Gastroesophageal sphincter (tissue), 4 donors: ENCODE measurements around the gene LRRC28. TPM values are rescaled to one million over a fixed set of nuclear protein-coding genes. Genes with fewer than 3 reads are reported as not detected.

Source experiments
- ATAC-seq: fragments of 150-250 bp; one replicate; pipeline ENCODE4 v1.9.1; 2016; ENCODE audit warnings: mild to moderate bottlenecking, moderate library complexity
- H3K27ac ChIP-seq, 4 donors: fragments of 200-600 bp; sonication (generic) in 3 of 4; 1 replicate in 3 of 4; 2 replicates in 1 of 4; pipeline ENCODE4 v1.5.1; 2016 to 2019
- H3K27me3 ChIP-seq: fragments of 200-600 bp; sonication (generic); one replicate; pipeline ENCODE4 v1.5.1; 2019
- H3K36me3 ChIP-seq, 2 donors: fragments of 200-600 bp; sonication (generic); one replicate each; pipeline ENCODE4 v1.5.1; 2019; ENCODE audit warnings: control low read depth in 1 of 2
- H3K4me1 ChIP-seq, 3 donors: fragments of 200-600 bp; sonication (generic); 1 replicate in 2 of 3; 2 replicates in 1 of 3; pipeline ENCODE4 v1.5.1; 2016 to 2019; ENCODE audit warnings: control low read depth in 2 of 3
- H3K4me3 ChIP-seq, 2 donors: fragments of 200-600 bp; sonication (generic); one replicate each; pipeline ENCODE4 v1.5.1; 2019; ENCODE audit warnings: mild to moderate bottlenecking in 1 of 2, moderate library complexity in 1 of 2
- H3K9me3 ChIP-seq, 3 donors: fragments of 200-600 bp; sonication (generic); one replicate each; pipeline ENCODE4 v1.5.1; 2017 to 2019; ENCODE audit warnings: control low read depth in 2 of 3
- CTCF ChIP-seq, 4 experiments: fragments of 200-600 bp in 2 of 4; fragments of 450-650 bp in 2 of 4; sonication (generic) in 1 of 4; IDR thresholded peaks; one replicate each; pipeline ENCODE4 v1.5.1; 2017 to 2019; ENCODE audit warnings: antibody characterized with exemption in 4 of 4, mild to moderate bottlenecking in 2 of 4, moderate library complexity in 2 of 4
- EP300 ChIP-seq: sonication (generic); formaldehyde crosslinking; IDR thresholded peaks from one replicate; pipeline ENCODE4 v1.6.1; 2017; ENCODE audit warnings: antibody characterized with exemption, mild to moderate bottlenecking
- POLR2A ChIP-seq, 2 donors: fragments of 450-650 bp; IDR thresholded peaks; one replicate each; pipeline ENCODE4 v1.6.1; 2017; ENCODE audit warnings: antibody characterized with exemption in 2 of 2, mild to moderate bottlenecking in 2 of 2, moderate library complexity in 1 of 2
- POLR2AphosphoS5 ChIP-seq: sonication (generic); formaldehyde crosslinking; IDR thresholded peaks from one replicate; pipeline ENCODE4 v1.6.1; 2017; ENCODE audit warnings: antibody characterized with exemption
- WGBS, 2 donors: methylation state at CpG; one replicate each; pipeline ENCODE4 v1.1.5; 2018; ENCODE audit warnings: low coverage in 1 of 2; 5-methylcytosine and 5-hydroxymethylcytosine counted together
- total RNA-seq, 4 donors: library from RNA; depleted of rRNA; stranded (reverse); fragments of >200 nt; gene quantifications; one replicate each; pipeline ENCODE4 v1.1.0, GENCODE V29; 2016

The LRRC28 gene
- total RNA-seq, 4 donors from 2014 or later = 26.1 to 47.2 (median 28.5) TPM

GRCh38 chr15:99252326-99252725 is 1.0 kb downstream of the LRRC28 start:
- peaks cover 5 to 46% (median 10%) of the 10 kb centered on the region in 3 donors for H3K4me1 ChIP-seq
- peak overlapping the region; percentile 44 to 80 for H3K4me3 ChIP-seq
- H3K36me3 ChIP-seq = peaks cover 0 to 17% of the 10 kb centered on the region in 2 donors
- TF ChIP-seq POLR2A (IDR thresholded peaks at IDR 0.05) = no peak
- TF ChIP-seq CTCF (IDR thresholded peaks at IDR 0.05) = no peak
- no peak for TF ChIP-seq EP300
- TF ChIP-seq POLR2AphosphoS5 = no peak
- H3K27me3 ChIP-seq = no peaks in the 10 kb centered on the region
- peak overlapping the region in 2 of 4 donors; percentile 94 for H3K27ac ChIP-seq
- no peak for ATAC-seq
- no peaks in the 10 kb centered on the region for H3K9me3 ChIP-seq
- 75 to 85% methylated on average over 6 of the region's 7 CpGs for WGBS, 2 donors

DNA sequence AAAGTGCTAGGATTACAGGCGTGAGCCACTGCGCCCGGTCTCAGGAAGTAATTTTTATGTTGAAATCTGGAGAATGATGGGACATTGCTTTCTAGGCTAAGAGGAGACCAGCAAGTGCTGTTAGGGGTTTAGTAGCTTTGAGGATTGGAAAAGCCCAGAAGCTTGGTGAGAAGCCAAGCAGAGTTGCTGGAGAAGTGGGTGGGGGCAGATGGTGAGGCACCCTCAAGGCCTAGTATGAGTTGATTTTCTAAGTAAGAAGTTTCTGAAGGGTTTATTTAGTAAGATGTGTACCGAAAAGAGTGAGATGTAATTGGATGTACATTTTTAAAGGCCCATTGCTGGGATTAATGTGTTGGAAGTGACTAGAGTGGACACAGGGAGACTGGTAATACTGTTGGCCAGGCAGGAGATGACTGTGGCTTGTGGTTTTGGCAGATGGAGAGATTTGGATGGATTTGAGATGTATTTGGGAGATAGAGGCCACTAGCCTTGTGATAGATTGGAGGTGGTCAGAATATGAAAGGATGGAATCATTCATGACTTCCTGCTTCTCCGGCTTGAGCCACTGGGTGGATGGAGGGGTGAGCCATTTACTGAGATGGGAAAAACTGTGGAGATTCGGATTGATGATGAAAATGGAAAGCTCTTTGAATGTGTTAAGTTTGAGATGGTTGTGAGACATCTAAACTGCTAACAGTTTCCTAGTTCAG is 2.3 kb downstream of the LRRC28 start:
- WGBS, 2 donors = 92 to 100% methylated on average over 3 to 5 of the region's 6 CpGs
- H3K9me3 ChIP-seq = no peaks in the 10 kb centered on the region
- peaks cover 0 to 22% of the 10 kb centered on the region in 2 donors for H3K36me3 ChIP-seq
- H3K27ac ChIP-seq = no peak overlapping the region
- TF ChIP-seq CTCF (IDR thresholded peaks at IDR 0.05) = no peak
- no peak for TF ChIP-seq EP300
- no peak for TF ChIP-seq POLR2AphosphoS5
- no peak for TF ChIP-seq POLR2A (IDR thresholded peaks at IDR 0.05)
- ATAC-seq = no peak
- H3K27me3 ChIP-seq = no peaks in the 10 kb centered on the region
- peaks cover 5 to 36% (median 6%) of the 10 kb centered on the region in 3 donors for H3K4me1 ChIP-seq
- no peak overlapping the region for H3K4me3 ChIP-seq

GRCh38 chr15:99257107-99257750 is 5.9 kb downstream of the LRRC28 start:
- no peak overlapping the region for H3K27ac ChIP-seq
- no peak for ATAC-seq
- 95% methylated on average over 4 to 12 of the region's 12 CpGs for WGBS, 2 donors

GRCh38 chr15:99264125-99264524 is 12.8 kb downstream of the LRRC28 start:
- no peak for ATAC-seq
- WGBS, 2 donors = 85% methylated on average over 4 of the region's 5 CpGs
- Histone ChIP-seq H3K4me1 (no peaks in the 10 kb centered on the region), H3K36me3 (peaks cover 0 to 16% of the 10 kb centered on the region in 2 donors), H3K27ac (no peak overlapping the region), H3K4me3 (no peak overlapping the region), H3K27me3 (no peaks in the 10 kb centered on the region), H3K9me3 (no peaks in the 10 kb centered on the region)
- TF ChIP-seq CTCF (IDR thresholded peaks at IDR 0.05) = no peak

More at GRCh38 chr15:99257107-99257750, 5.9 kb downstream of the LRRC28 start:
- Histone ChIP-seq H3K27me3 (no peaks in the 10 kb centered on the region), H3K4me3 (no peak overlapping the region), H3K36me3 (peaks cover 0 to 30% of the 10 kb centered on the region in 2 donors), H3K4me1 (peaks cover 2 to 18% (median 3%) of the 10 kb centered on the region in 3 donors), H3K9me3 (no peaks in the 10 kb centered on the region)
- TF ChIP-seq POLR2A (IDR thresholded peaks at IDR 0.05) (no peak), POLR2AphosphoS5 (no peak)

- 81 to 100% methylated on average over 1 to 3 of the region's 3 CpGs for WGBS, 2 donors
- Histone ChIP-seq H3K9me3 (no peaks in the 10 kb centered on the region), H3K4me3 (no peak overlapping the region), H3K36me3 (peaks cover 0 to 16% of the 10 kb centered on the region in 2 donors), H3K27ac (no peak overlapping the region), H3K27me3 (no peaks in the 10 kb centered on the region), H3K4me1 (no peaks in the 10 kb centered on the region)
- ATAC-seq = no peak
- TF ChIP-seq POLR2AphosphoS5 (no peak), POLR2A (IDR thresholded peaks at IDR 0.05) (no peak), EP300 (no peak), CTCF (IDR thresholded peaks at IDR 0.05) (no peak)
Observed at GRCh38 chr15:99265541-99266070, 14.3 kb downstream of the LRRC28 start.
